Activated CD4-positive, alpha-beta T cell treated with anti-CD3 and anti-CD28 coated beads, Interleukin-2, amount 10 ng/mL, durations not matched to agents 7 days and 5 days (primary cell): ENCODE data around the gene ADCY5. TPM values are rescaled to one million over a fixed set of nuclear protein-coding genes. Genes with fewer than 3 reads are reported as not detected.

ENCODE experiments used
- CTCF ChIA-PET: fragments of 350-600 bp; sonication (Branson Sonifier 250); formaldehyde crosslinking; loops from one replicate; lab custom pipeline; 2021; ENCODE audit warnings: antibody characterized with exemption; lab: Charles Lee
- POLR2A ChIA-PET: fragments of 350-600 bp; sonication (Branson Sonifier 250); formaldehyde crosslinking; loops from one replicate; lab custom pipeline; 2021; ENCODE audit warnings: antibody characterized with exemption; lab: Charles Lee
- DNase-seq: peaks from one replicate; pipeline ENCODE4 v3.0.0-alpha.2; 2020
- H3K27ac Mint-ChIP-seq: one replicate; pipeline ENCODE4 v1.8.0; 2021; ENCODE audit warnings: mild to moderate bottlenecking, moderate library complexity, mixed read lengths
- H3K27me3 Mint-ChIP-seq: one replicate; pipeline ENCODE4 v1.8.0; 2021; ENCODE audit warnings: mixed read lengths
- H3K36me3 Mint-ChIP-seq: one replicate; pipeline ENCODE4 v1.8.0; 2021; ENCODE audit warnings: low read depth, mixed read lengths
- H3K4me1 Mint-ChIP-seq: one replicate; pipeline ENCODE4 v1.8.0; 2021; ENCODE audit warnings: mixed read lengths
- H3K4me3 Mint-ChIP-seq: one replicate; pipeline ENCODE4 v1.8.0; 2021; ENCODE audit warnings: mild to moderate bottlenecking, moderate library complexity, mixed read lengths
- H3K9me3 Mint-ChIP-seq: one replicate; pipeline ENCODE4 v1.8.0; 2021; ENCODE audit warnings: mixed read lengths
- total RNA-seq, 2 experiments: library from RNA; stranded (reverse); gene quantifications; one replicate each; pipeline ENCODE4 v1.2.3, GENCODE V29; 2021

ADCY5 gene
- total RNA-seq, 2 experiments from 2014 or later, result not detected

- DNase-seq, result no peak
- no peak overlapping the region for H3K27ac Mint-ChIP-seq
- CTCF ChIA-PET, result no interaction called here
- POLR2A ChIA-PET, result no interaction called here
- H3K4me3 Mint-ChIP-seq, result no peak overlapping the region
- no peaks in the 10 kb centered on the region for H3K4me1 Mint-ChIP-seq
- H3K9me3 Mint-ChIP-seq, result no peaks in the 10 kb centered on the region
- H3K27me3 Mint-ChIP-seq, result peaks cover 6% of the 10 kb centered on the region
- H3K36me3 Mint-ChIP-seq, result no peaks in the 10 kb centered on the region
Measured at GRCh38 chr3:123371859-123372685, 76.8 kb downstream of the ADCY5 start.

DNA sequence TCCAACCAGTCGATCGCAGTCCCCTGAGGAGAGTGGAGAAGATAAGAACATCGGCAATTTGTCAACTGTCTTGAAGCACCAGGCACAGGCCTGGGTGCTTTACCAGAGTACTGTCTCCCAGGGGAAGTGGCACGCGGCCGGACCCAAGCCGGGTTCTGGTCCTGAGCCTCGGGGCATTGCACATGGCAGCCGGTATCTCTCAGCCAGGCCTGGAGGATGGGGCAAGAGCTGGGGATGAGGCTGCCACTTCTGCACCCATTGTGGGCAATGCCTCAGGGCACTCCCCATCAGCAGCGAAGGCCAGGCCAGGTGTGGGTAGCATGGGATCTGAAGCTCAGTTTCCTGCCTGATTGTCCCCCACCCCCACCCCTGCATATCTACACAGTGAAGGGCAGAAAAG is 77.5 kb downstream of the ADCY5 start:
- Mint-ChIP-seq H3K36me3 (no peaks in the 10 kb centered on the region), H3K27ac (no peak overlapping the region), H3K4me3 (no peak overlapping the region), H3K27me3 (peaks cover 6% of the 10 kb centered on the region), H3K9me3 (no peaks in the 10 kb centered on the region), H3K4me1 (no peaks in the 10 kb centered on the region)
- DNase-seq, result no peak
- POLR2A ChIA-PET, result no interaction called here
- CTCF ChIA-PET, result no interaction called here

- POLR2A ChIA-PET, result no interaction called here
- H3K4me3 Mint-ChIP-seq, result no peak overlapping the region
- no peak for DNase-seq
- CTCF ChIA-PET, result no interaction called here
- H3K9me3 Mint-ChIP-seq, result no peaks in the 10 kb centered on the region
- no peaks in the 10 kb centered on the region for H3K4me1 Mint-ChIP-seq
- H3K27ac Mint-ChIP-seq, result no peak overlapping the region
- H3K27me3 Mint-ChIP-seq, result peaks cover 6% of the 10 kb centered on the region
- H3K36me3 Mint-ChIP-seq, result no peaks in the 10 kb centered on the region
Measured at GRCh38 chr3:123370819-123371218, 78.1 kb downstream of the ADCY5 start.

- CTCF ChIA-PET, result interaction anchor here (0.6 to 1.0 kb wide), 2 partner anchors 33 to 545 kb away, joined by 3 to 4 read pairs; no protein-coding TSS in a partner anchor
- no peaks in the 10 kb centered on the region for H3K36me3 Mint-ChIP-seq
- POLR2A ChIA-PET, result no interaction called here
- H3K4me1 Mint-ChIP-seq, result no peaks in the 10 kb centered on the region
- H3K27me3 Mint-ChIP-seq, result peaks cover 11% of the 10 kb centered on the region
- H3K27ac Mint-ChIP-seq, result no peak overlapping the region
- H3K4me3 Mint-ChIP-seq, result no peak overlapping the region
- no peak for DNase-seq
- H3K9me3 Mint-ChIP-seq, result no peaks in the 10 kb centered on the region
Measured at GRCh38 chr3:123369085-123369484, 79.8 kb downstream of the ADCY5 start.

DNA sequence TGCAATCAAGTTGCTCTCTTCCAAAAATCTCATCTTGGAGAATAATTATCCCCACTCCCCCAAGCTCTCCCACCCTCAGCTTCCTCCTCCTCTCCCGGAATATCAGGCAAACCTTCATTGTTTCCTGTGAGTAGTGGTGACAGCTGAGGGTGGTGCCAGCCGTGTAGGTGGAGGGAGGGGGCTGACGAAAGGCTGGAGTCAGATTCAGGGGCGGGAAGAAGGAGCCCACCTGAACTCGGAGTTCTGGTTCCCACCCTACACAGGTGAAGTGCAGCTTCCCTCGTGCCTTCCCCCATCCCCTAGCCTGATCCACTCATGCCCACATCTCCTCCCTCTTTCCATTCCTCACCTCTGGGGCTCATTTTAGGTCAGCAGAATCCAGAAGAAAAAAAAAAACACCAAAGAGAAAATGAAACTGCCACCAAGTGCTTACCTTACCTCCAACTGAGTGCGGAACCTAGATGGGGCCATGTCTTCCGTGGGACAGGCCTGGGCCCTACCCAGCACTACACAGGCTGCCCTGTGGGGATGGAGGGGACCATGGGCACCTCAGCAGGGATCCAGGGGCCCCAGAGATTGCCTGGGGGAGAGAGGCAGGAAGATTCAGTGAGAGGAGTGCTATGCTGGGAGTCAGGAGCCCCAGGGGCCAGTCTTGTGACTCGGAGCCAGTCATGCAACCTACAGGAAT is 81.3 kb downstream of the ADCY5 start:
- H3K36me3 Mint-ChIP-seq, result no peaks in the 10 kb centered on the region
- CTCF ChIA-PET, result no interaction called here
- DNase-seq, result no peak
- no peak overlapping the region for H3K27ac Mint-ChIP-seq
- POLR2A ChIA-PET, result no interaction called here
- no peak overlapping the region for H3K4me3 Mint-ChIP-seq
- peaks cover 9% of the 10 kb centered on the region for H3K27me3 Mint-ChIP-seq
- H3K9me3 Mint-ChIP-seq, result no peaks in the 10 kb centered on the region
- H3K4me1 Mint-ChIP-seq, result no peaks in the 10 kb centered on the region

GRCh38 chr3:123365450-123366143 is 83.3 kb downstream of the ADCY5 start:
- H3K36me3 Mint-ChIP-seq, result no peaks in the 10 kb centered on the region
- DNase-seq, result no peak
- H3K4me3 Mint-ChIP-seq, result no peak overlapping the region
- POLR2A ChIA-PET, result no interaction called here
- H3K27me3 Mint-ChIP-seq, result peaks cover 9% of the 10 kb centered on the region
- no peak overlapping the region for H3K27ac Mint-ChIP-seq
- H3K4me1 Mint-ChIP-seq, result no peaks in the 10 kb centered on the region
- H3K9me3 Mint-ChIP-seq, result no peaks in the 10 kb centered on the region
- CTCF ChIA-PET, result no interaction called here

- Mint-ChIP-seq H3K36me3 (no peaks in the 10 kb centered on the region), H3K27me3 (peaks cover 18% of the 10 kb centered on the region), H3K4me3 (no peak overlapping the region), H3K9me3 (no peaks in the 10 kb centered on the region), H3K4me1 (no peaks in the 10 kb centered on the region), H3K27ac (no peak overlapping the region)
- CTCF ChIA-PET, result no interaction called here
- no peak for DNase-seq
- POLR2A ChIA-PET, result no interaction called here
Measured at GRCh38 chr3:123361071-123361470, 87.8 kb downstream of the ADCY5 start.

DNA sequence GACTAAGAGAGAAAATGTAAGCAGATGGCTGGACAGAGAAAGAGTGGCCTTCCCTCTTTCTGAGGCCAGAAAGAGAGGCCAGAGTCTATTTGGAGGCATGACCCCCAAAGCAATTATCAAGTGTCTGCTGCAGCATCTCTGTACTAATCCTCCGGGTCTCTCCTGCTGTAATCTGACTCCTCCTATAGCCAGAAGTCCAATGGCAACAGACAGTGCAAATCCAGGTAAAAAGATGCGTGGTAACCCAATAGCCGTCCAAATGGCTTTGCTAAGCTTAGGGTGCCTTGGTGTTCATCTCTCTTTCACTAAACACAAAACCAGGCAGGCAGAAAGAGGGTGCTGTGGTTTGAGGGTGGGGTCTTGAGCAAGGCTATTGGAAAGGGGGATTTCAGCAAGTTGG is 91.6 kb downstream of the ADCY5 start:
- H3K36me3 Mint-ChIP-seq, result no peaks in the 10 kb centered on the region
- ChIA-PET POLR2A (no interaction called here), CTCF (no interaction called here)
- H3K27ac Mint-ChIP-seq, result no peak overlapping the region
- no peak for DNase-seq
- H3K9me3 Mint-ChIP-seq, result no peaks in the 10 kb centered on the region
- H3K4me1 Mint-ChIP-seq, result no peaks in the 10 kb centered on the region
- H3K4me3 Mint-ChIP-seq, result no peak overlapping the region
- peaks cover 16% of the 10 kb centered on the region for H3K27me3 Mint-ChIP-seq

DNA sequence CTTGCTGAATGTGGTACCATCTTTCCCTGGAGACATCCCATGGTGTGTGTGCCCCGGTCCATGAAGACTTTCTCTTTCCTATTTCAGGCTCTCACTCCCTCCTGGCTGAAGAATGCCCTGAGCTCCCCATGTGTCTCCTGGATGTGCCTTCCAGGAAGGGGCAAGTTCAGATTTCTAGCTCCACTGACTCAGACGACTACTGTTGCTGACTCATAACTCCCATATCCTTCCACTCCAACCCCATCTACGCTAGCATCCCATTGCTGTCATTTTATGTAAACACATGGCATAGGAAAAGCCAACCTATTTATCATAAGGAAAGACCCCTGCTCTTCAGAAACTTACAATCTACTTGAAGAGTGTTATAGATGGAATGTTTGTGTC is 95.0 kb downstream of the ADCY5 start:
- POLR2A ChIA-PET, result no interaction called here
- no peaks in the 10 kb centered on the region for H3K36me3 Mint-ChIP-seq
- H3K4me1 Mint-ChIP-seq, result no peaks in the 10 kb centered on the region
- DNase-seq, result no peak
- H3K27me3 Mint-ChIP-seq, result peaks cover 15% of the 10 kb centered on the region
- H3K9me3 Mint-ChIP-seq, result no peaks in the 10 kb centered on the region
- no peak overlapping the region for H3K27ac Mint-ChIP-seq
- no peak overlapping the region for H3K4me3 Mint-ChIP-seq
- CTCF ChIA-PET, result interaction anchor here (1.0 kb wide), 1 partner anchor 10 kb away, joined by 3 read pairs; no protein-coding TSS in a partner anchor

DNA sequence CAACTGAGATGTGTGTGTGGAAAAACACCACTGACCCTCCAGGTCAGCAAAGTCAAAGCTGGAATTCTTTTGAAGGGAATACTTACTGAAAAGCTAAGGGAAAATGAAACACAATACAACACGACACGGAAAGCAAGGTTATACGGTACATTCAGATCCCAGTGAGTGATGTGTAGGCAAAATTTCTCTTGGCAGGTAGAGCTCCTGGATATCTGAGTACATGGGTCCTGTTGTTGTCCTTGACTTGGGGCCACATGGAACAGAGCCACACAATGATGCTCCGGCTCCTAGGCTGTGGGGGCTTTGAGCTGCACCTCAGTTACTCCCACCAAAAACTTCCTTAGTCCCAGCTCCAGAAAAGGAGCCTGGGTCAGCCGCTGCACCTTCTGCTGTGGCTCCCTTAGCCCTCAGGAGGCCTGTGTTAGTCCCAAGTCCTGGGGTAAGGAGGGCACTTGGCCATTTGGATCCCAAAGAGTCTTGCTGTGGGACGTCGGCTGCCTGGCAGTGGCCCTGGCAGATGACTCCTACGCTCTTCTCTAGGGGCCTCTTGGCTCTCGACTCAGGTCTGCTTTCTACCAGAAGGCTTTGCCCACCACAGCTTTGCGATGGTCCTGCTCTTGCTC is 95.6 kb downstream of the ADCY5 start:
- no peaks in the 10 kb centered on the region for H3K36me3 Mint-ChIP-seq
- no peaks in the 10 kb centered on the region for H3K9me3 Mint-ChIP-seq
- no peaks in the 10 kb centered on the region for H3K4me1 Mint-ChIP-seq
- POLR2A ChIA-PET, result no interaction called here
- CTCF ChIA-PET, result interaction anchor here (1.0 kb wide), 1 partner anchor 10 kb away, joined by 3 read pairs; no protein-coding TSS in a partner anchor
- DNase-seq, result no peak
- H3K27me3 Mint-ChIP-seq, result peaks cover 17% of the 10 kb centered on the region
- H3K27ac Mint-ChIP-seq, result no peak overlapping the region
- no peak overlapping the region for H3K4me3 Mint-ChIP-seq

- H3K4me3 Mint-ChIP-seq, result no peak overlapping the region
- POLR2A ChIA-PET, result no interaction called here
Measured at GRCh38 chr3:123352134-123352554, 96.7 kb downstream of the ADCY5 start.

GRCh38 chr3:123351501-123351900 is 97.4 kb downstream of the ADCY5 start:
- Mint-ChIP-seq H3K27ac (no peak overlapping the region), H3K4me3 (no peak overlapping the region), H3K4me1 (no peaks in the 10 kb centered on the region), H3K9me3 (no peaks in the 10 kb centered on the region), H3K36me3 (no peaks in the 10 kb centered on the region), H3K27me3 (peaks cover 17% of the 10 kb centered on the region)
- CTCF ChIA-PET, result no interaction called here
- POLR2A ChIA-PET, result no interaction called here
- no peak for DNase-seq

More at GRCh38 chr3:123352134-123352554, 96.7 kb downstream of the ADCY5 start:
- CTCF ChIA-PET, result no interaction called here
- no peaks in the 10 kb centered on the region for H3K4me1 Mint-ChIP-seq
- no peaks in the 10 kb centered on the region for H3K36me3 Mint-ChIP-seq
- no peak overlapping the region for H3K27ac Mint-ChIP-seq
- no peaks in the 10 kb centered on the region for H3K9me3 Mint-ChIP-seq
- peaks cover 21% of the 10 kb centered on the region for H3K27me3 Mint-ChIP-seq
- no peak for DNase-seq
